ENCODE measurements around the gene RHOJ. TPM values are rescaled to one million over a fixed set of nuclear protein-coding genes. Genes with fewer than 3 reads are reported as not detected.

The RHOJ gene
- polyA plus RNA-seq, 3 donors, result not detected

GRCh38 chr14:63267171-63267570 lies 62.9 kb downstream of the RHOJ start:
- Histone ChIP-seq H4K20me1 (ENCODE audit: insufficient read depth, low read length) (no peaks in the 10 kb centered on the region), H3K4me1 (ENCODE audit: control insufficient read depth in 1 of 2, insufficient read depth in 2 of 2, low read length in 2 of 2) (no peaks in the 10 kb centered on the region), H3K9ac (ENCODE audit: insufficient read depth, low read length, poor library complexity, severe bottlenecking) (no peak overlapping the region), H3K4me2 (replicated peaks; ENCODE audit: extremely low read depth, low read length, poor library complexity, severe bottlenecking) (no peak overlapping the region), H3K9me3 (replicated peaks in 1 of 2; ENCODE audit: control insufficient read depth in 1 of 2, insufficient read depth in 1 of 2, low read length in 2 of 2) (no peaks in the 10 kb centered on the region), H2AFZ (ENCODE audit: insufficient read depth, low read depth, low read length, poor library complexity, severe bottlenecking) (no peak overlapping the region), H3K27me3 (ENCODE audit: control insufficient read depth in 2 of 2, insufficient read depth in 2 of 2, low read length in 2 of 2) (no peaks in the 10 kb centered on the region), H3K79me2 (ENCODE audit: insufficient read depth, low read length) (no peaks in the 10 kb centered on the region), H3K4me3 (replicated peaks in 1 of 3; ENCODE audit: low read depth in 2 of 3, low read length in 3 of 3) (no peak overlapping the region), H3K27ac (ENCODE audit: low read depth in 1 of 2, low read length in 2 of 2) (no peak overlapping the region), H3K36me3 (replicated peaks in 1 of 2; ENCODE audit: control insufficient read depth in 1 of 2, insufficient read depth in 2 of 2, low read length in 2 of 2) (no peaks in the 10 kb centered on the region)
- Mint-ChIP-seq H3K4me1 (no peaks in the 10 kb centered on the region), H3K36me3 (no peaks in the 10 kb centered on the region), H3K4me3 (no peak overlapping the region), H3K9me3 (peaks cover 0 to 2% (median 0%) of the 10 kb centered on the region in 7 donors), H3K27ac (peak overlapping the region in 1 of 7 donors; percentile 36), H3K27me3 (ENCODE audit: low read depth in 3 of 3) (peaks cover 2 to 3% (median 3%) of the 10 kb centered on the region in 3 donors)
- DNase-seq, result no peak
- intact Hi-C loops (cut with micrococcal nuclease), result no loop called here
- TF ChIP-seq CTCF (IDR thresholded peaks at IDR 0.05), result no peak
- WGBS (ENCODE audit: insufficient coverage), result 85% methylated on average over 2 of the region's 3 CpGs

- H3K9me3 ChIP-seq (replicated peaks in 1 of 2; ENCODE audit: control insufficient read depth in 1 of 2, insufficient read depth in 1 of 2, low read length in 2 of 2), result no peaks in the 10 kb centered on the region
- Mint-ChIP-seq H3K4me1 (no peaks in the 10 kb centered on the region), H3K36me3 (no peaks in the 10 kb centered on the region), H3K27me3 (ENCODE audit: low read depth in 3 of 3) (peaks cover 2 to 6% (median 3%) of the 10 kb centered on the region in 3 donors), H3K27ac (no peak overlapping the region), H3K9me3 (peaks cover 0 to 2% (median 2%) of the 10 kb centered on the region in 7 donors), H3K4me3 (no peak overlapping the region)
- H2AFZ ChIP-seq (ENCODE audit: insufficient read depth, low read depth, low read length, poor library complexity, severe bottlenecking), result no peak overlapping the region
- 100% methylated on average over 1 of the region's 5 CpGs for WGBS (ENCODE audit: insufficient coverage)
- H3K27me3 ChIP-seq (ENCODE audit: control insufficient read depth in 2 of 2, insufficient read depth in 2 of 2, low read length in 2 of 2), result no peaks in the 10 kb centered on the region
- no peak overlapping the region for H3K4me2 ChIP-seq (replicated peaks; ENCODE audit: extremely low read depth, low read length, poor library complexity, severe bottlenecking)
- intact Hi-C loops (cut with micrococcal nuclease), result no loop called here
- H3K9ac ChIP-seq (ENCODE audit: insufficient read depth, low read length, poor library complexity, severe bottlenecking), result no peak overlapping the region
- no peaks in the 10 kb centered on the region for H4K20me1 ChIP-seq (ENCODE audit: insufficient read depth, low read length)
- no peaks in the 10 kb centered on the region for H3K79me2 ChIP-seq (ENCODE audit: insufficient read depth, low read length)
- no peak overlapping the region for H3K27ac ChIP-seq (ENCODE audit: low read depth in 1 of 2, low read length in 2 of 2)
- no peak for DNase-seq
- H3K4me1 ChIP-seq (ENCODE audit: control insufficient read depth in 1 of 2, insufficient read depth in 2 of 2, low read length in 2 of 2), result no peaks in the 10 kb centered on the region
- no peaks in the 10 kb centered on the region for H3K36me3 ChIP-seq (replicated peaks in 1 of 2; ENCODE audit: control insufficient read depth in 1 of 2, insufficient read depth in 2 of 2, low read length in 2 of 2)
- TF ChIP-seq CTCF (IDR thresholded peaks at IDR 0.05), result no peak
- H3K4me3 ChIP-seq (replicated peaks in 1 of 3; ENCODE audit: low read depth in 2 of 3, low read length in 3 of 3), result no peak overlapping the region
Measured at GRCh38 chr14:63268771-63269170, 64.5 kb downstream of the RHOJ start.

Measured in CD14-positive monocyte (primary cell).